K562 (cell line): Measurements from ENCODE around the gene VSIG4. TPM values are rescaled to one million over a fixed set of nuclear protein-coding genes. Genes with fewer than 3 reads are reported as not detected.

Experiments used
- CHD2 ChIP-seq: IDR thresholded peaks from 2 replicates; pipeline ENCODE4 v1.6.1; 2011; ENCODE audit warnings: low read depth, low read length
- GTF2E2 ChIP-seq: fragments of 200-800 bp; sonication (Bioruptor generic); IDR thresholded peaks from 2 replicates; pipeline ENCODE4 v1.6.1; 2016; ENCODE audit warnings: missing genetic modification characterization, missing compliant biosample characterization
- NFIC ChIP-seq: fragments of 450-650 bp; IDR thresholded peaks from 2 replicates; pipeline ENCODE4 v1.6.1; 2017; ENCODE audit warnings: mild to moderate bottlenecking, inconsistent platforms
- ZNF583 ChIP-seq: fragments of 250-450 bp; sonication (Bioruptor Pico); IDR thresholded peaks from 2 replicates; pipeline ENCODE4 v1.4.0; 2020
- polyA plus RNA-seq, 8 experiments: library from polyadenylated mRNA; depleted of rRNA in 4 of 8; stranded (reverse) in 5 of 8; unstranded in 3 of 8; fragments of >200 nt; fragmentation: Nextera tagmentation in 2 of 8; fragmentation: Illumina TruSeq in 1 of 8; extraction: Ambion mirVana in 2 of 8; extraction: Trizol in 1 of 8; gene quantifications; 2 replicates each; pipeline versions ENCODE4 v1.2.1 to v1.2.3, GENCODE V29; 2011 to 2014; ENCODE audit warnings: inconsistent platforms in 1 of 8, missing spikeins in 1 of 8
- total RNA-seq, 7 experiments: library from RNA; depleted of rRNA in 6 of 7; stranded (reverse); fragments of >200 nt in 6 of 7; fragmentation: Illumina TruSeq in 2 of 7; extraction: Trizol in 2 of 7; gene quantifications; 2 replicates each; pipeline versions ENCODE4 v1.2.1 to v1.2.3, GENCODE V29; 2011 to 2021; ENCODE audit warnings: low replicate concordance in 1 of 7
- TF ChIP-seq, protein P1 (sequence below): fragments of 450-650 bp; IDR thresholded peaks from 2 replicates; pipeline ENCODE4 v1.6.1; 2016; ENCODE audit warnings: mild to moderate bottlenecking, moderate library complexity
- TF ChIP-seq, protein P2 (sequence below): IDR thresholded peaks from 2 replicates; pipeline ENCODE4 v1.6.1; 2012; ENCODE audit warnings: low read depth, low read length, improper control_type of control experiment, borderline replicate concordance
- TF ChIP-seq, protein P3 (sequence below), 3 experiments: fragments of 200-800 bp in 1 of 3; fragments of 250-450 bp in 1 of 3; fragments of 450-650 bp in 1 of 3; sonication (Bioruptor Pico) in 1 of 3; sonication (Bioruptor generic) in 1 of 3; formaldehyde crosslinking in 1 of 3; IDR thresholded peaks; 2 replicates each; pipeline versions ENCODE4 v1.6.1 to v1.8.0; 2016 to 2022; ENCODE audit warnings: mild to moderate bottlenecking in 2 of 3, missing genetic modification characterization in 2 of 3, missing compliant biosample characterization in 1 of 3, moderate library complexity in 1 of 3
- TF ChIP-seq, protein P4 (sequence below), 2 experiments: fragments of 250-450 bp in 1 of 2; fragments of 450-650 bp in 1 of 2; sonication (Bioruptor Pico) in 1 of 2; IDR thresholded peaks; 2 replicates each; pipeline versions ENCODE4 v1.6.1 to v1.8.0; 2016 to 2021; ENCODE audit warnings: mild to moderate bottlenecking in 2 of 2, moderate library complexity in 2 of 2, missing compliant biosample characterization in 1 of 2, missing genetic modification characterization in 1 of 2

Gene VSIG4
- total and polyA plus RNA-seq, 9 of the 15 experiments (the other 6 are each of a cell fraction or from before 2014, with no cell fraction given): 0.22 to 1.6 (median 0.46) TPM; not detected in 1

DNA sequence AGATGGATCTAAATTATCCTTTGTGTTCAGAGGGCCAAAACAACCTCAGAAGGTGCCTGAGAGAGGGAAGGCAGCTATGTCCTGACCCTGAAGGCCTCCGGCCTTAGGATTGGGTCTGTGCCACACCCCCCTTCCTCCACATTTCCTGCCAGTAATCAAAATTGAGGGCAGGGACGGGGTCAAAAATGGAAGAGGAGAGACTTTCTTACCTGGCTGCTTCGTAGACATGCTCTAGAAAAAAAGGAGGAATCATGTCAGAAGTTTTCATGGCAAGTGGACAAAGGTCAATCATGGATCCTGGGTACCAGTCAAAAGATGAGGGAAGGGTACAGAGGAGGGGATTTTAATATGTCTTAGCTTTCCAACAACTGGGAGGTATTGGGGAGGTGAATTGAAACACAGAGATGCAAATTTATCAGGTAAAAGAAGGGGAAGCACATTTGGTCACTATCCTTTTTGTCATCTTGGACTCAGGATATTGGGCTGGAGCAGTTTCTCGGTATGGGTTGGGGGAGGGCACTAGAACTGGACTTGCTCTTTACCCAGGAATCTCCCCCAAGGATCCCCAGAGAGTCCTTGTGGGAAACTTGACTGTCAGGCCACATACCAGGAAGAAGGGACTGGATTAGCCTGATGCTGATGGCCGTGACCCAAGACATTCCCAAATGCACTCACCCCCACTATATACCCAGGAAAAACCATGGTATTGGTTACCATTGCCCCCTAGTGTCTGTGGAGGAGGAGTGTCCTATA, 17.1 kb downstream of the VSIG4 start (continued):
- TF ChIP-seq, protein P1, sequence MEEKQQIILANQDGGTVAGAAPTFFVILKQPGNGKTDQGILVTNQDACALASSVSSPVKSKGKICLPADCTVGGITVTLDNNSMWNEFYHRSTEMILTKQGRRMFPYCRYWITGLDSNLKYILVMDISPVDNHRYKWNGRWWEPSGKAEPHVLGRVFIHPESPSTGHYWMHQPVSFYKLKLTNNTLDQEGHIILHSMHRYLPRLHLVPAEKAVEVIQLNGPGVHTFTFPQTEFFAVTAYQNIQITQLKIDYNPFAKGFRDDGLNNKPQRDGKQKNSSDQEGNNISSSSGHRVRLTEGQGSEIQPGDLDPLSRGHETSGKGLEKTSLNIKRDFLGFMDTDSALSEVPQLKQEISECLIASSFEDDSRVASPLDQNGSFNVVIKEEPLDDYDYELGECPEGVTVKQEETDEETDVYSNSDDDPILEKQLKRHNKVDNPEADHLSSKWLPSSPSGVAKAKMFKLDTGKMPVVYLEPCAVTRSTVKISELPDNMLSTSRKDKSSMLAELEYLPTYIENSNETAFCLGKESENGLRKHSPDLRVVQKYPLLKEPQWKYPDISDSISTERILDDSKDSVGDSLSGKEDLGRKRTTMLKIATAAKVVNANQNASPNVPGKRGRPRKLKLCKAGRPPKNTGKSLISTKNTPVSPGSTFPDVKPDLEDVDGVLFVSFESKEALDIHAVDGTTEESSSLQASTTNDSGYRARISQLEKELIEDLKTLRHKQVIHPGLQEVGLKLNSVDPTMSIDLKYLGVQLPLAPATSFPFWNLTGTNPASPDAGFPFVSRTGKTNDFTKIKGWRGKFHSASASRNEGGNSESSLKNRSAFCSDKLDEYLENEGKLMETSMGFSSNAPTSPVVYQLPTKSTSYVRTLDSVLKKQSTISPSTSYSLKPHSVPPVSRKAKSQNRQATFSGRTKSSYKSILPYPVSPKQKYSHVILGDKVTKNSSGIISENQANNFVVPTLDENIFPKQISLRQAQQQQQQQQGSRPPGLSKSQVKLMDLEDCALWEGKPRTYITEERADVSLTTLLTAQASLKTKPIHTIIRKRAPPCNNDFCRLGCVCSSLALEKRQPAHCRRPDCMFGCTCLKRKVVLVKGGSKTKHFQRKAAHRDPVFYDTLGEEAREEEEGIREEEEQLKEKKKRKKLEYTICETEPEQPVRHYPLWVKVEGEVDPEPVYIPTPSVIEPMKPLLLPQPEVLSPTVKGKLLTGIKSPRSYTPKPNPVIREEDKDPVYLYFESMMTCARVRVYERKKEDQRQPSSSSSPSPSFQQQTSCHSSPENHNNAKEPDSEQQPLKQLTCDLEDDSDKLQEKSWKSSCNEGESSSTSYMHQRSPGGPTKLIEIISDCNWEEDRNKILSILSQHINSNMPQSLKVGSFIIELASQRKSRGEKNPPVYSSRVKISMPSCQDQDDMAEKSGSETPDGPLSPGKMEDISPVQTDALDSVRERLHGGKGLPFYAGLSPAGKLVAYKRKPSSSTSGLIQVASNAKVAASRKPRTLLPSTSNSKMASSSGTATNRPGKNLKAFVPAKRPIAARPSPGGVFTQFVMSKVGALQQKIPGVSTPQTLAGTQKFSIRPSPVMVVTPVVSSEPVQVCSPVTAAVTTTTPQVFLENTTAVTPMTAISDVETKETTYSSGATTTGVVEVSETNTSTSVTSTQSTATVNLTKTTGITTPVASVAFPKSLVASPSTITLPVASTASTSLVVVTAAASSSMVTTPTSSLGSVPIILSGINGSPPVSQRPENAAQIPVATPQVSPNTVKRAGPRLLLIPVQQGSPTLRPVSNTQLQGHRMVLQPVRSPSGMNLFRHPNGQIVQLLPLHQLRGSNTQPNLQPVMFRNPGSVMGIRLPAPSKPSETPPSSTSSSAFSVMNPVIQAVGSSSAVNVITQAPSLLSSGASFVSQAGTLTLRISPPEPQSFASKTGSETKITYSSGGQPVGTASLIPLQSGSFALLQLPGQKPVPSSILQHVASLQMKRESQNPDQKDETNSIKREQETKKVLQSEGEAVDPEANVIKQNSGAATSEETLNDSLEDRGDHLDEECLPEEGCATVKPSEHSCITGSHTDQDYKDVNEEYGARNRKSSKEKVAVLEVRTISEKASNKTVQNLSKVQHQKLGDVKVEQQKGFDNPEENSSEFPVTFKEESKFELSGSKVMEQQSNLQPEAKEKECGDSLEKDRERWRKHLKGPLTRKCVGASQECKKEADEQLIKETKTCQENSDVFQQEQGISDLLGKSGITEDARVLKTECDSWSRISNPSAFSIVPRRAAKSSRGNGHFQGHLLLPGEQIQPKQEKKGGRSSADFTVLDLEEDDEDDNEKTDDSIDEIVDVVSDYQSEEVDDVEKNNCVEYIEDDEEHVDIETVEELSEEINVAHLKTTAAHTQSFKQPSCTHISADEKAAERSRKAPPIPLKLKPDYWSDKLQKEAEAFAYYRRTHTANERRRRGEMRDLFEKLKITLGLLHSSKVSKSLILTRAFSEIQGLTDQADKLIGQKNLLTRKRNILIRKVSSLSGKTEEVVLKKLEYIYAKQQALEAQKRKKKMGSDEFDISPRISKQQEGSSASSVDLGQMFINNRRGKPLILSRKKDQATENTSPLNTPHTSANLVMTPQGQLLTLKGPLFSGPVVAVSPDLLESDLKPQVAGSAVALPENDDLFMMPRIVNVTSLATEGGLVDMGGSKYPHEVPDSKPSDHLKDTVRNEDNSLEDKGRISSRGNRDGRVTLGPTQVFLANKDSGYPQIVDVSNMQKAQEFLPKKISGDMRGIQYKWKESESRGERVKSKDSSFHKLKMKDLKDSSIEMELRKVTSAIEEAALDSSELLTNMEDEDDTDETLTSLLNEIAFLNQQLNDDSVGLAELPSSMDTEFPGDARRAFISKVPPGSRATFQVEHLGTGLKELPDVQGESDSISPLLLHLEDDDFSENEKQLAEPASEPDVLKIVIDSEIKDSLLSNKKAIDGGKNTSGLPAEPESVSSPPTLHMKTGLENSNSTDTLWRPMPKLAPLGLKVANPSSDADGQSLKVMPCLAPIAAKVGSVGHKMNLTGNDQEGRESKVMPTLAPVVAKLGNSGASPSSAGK: no peak
- no peak; the same call in 1 of the 2 replicates for TF ChIP-seq CHD2
- no peak for TF ChIP-seq GTF2E2
- no peak; the same call in 1 of the 2 replicates for TF ChIP-seq NFIC
- TF ChIP-seq, protein P2, sequence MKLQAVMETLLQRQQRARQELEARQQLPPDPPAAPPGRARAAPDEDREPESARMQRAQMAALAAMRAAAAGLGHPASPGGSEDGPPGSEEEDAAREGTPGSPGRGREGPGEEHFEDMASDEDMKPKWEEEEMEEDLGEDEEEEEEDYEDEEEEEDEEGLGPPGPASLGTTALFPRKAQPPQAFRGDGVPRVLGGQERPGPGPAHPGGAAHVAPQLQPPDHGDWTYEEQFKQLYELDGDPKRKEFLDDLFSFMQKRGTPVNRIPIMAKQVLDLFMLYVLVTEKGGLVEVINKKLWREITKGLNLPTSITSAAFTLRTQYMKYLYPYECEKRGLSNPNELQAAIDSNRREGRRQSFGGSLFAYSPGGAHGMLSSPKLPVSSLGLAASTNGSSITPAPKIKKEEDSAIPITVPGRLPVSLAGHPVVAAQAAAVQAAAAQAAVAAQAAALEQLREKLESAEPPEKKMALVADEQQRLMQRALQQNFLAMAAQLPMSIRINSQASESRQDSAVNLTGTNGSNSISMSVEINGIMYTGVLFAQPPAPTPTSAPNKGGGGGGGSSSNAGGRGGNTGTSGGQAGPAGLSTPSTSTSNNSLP: no peak
- TF ChIP-seq, protein P3, sequence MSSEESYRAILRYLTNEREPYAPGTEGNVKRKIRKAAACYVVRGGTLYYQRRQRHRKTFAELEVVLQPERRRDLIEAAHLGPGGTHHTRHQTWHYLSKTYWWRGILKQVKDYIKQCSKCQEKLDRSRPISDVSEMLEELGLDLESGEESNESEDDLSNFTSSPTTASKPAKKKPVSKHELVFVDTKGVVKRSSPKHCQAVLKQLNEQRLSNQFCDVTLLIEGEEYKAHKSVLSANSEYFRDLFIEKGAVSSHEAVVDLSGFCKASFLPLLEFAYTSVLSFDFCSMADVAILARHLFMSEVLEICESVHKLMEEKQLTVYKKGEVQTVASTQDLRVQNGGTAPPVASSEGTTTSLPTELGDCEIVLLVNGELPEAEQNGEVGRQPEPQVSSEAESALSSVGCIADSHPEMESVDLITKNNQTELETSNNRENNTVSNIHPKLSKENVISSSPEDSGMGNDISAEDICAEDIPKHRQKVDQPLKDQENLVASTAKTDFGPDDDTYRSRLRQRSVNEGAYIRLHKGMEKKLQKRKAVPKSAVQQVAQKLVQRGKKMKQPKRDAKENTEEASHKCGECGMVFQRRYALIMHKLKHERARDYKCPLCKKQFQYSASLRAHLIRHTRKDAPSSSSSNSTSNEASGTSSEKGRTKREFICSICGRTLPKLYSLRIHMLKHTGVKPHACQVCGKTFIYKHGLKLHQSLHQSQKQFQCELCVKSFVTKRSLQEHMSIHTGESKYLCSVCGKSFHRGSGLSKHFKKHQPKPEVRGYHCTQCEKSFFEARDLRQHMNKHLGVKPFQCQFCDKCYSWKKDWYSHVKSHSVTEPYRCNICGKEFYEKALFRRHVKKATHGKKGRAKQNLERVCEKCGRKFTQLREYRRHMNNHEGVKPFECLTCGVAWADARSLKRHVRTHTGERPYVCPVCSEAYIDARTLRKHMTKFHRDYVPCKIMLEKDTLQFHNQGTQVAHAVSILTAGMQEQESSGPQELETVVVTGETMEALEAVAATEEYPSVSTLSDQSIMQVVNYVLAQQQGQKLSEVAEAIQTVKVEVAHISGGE (CRISPR knock-in tag; IDR thresholded peaks at IDR 0.05): no peak
- TF ChIP-seq, protein P4, sequence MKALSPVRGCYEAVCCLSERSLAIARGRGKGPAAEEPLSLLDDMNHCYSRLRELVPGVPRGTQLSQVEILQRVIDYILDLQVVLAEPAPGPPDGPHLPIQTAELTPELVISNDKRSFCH (CRISPR knock-in tag; IDR thresholded peaks at IDR 0.05): no peak
- TF ChIP-seq, protein P4 (tag; IDR thresholded peaks at IDR 0.05): no peak
- TF ChIP-seq ZNF583: no peak
